GM12878 (cell line): ENCODE results near the gene IL23R. TPM values are rescaled to one million over a fixed set of nuclear protein-coding genes. Genes with fewer than 3 reads are reported as not detected.

Experiments
- ATAC-seq: fragments of 200-7000 bp; cut with Tn5 transposase; 3 replicates; pipeline ENCODE4 v1.9.1; 2020; ENCODE audit warnings: mild to moderate bottlenecking, moderate library complexity
- BruUV-seq: library from RNA; stranded (reverse); fragments of 400-500 nt; replicated peaks from 2 replicates; lab custom pipeline; 2021; lab: Mats Ljungman, UMichigan
- CTCF ChIA-PET: fragments of 300-600 bp; sonication (Branson Sonifier 250); formaldehyde crosslinking; extraction: SDS; loops from one replicate; lab custom pipeline; 2021; ENCODE audit warnings: inconsistent platforms; lab: Yijun Ruan, JAX
- POLR2A ChIA-PET: fragments of 350-600 bp; formaldehyde crosslinking; extraction: SDS; loops from one replicate; lab custom pipeline; 2021; ENCODE audit warnings: inconsistent platforms; lab: Charles Lee
- RAD21 ChIA-PET: fragments of 300-600 bp; sonication (Branson Sonifier 250); formaldehyde crosslinking; loops from one replicate; lab custom pipeline; 2023; ENCODE audit warnings: antibody characterized with exemption; ENCODE audit not compliant: unreplicated experiment; lab: Charles Lee
- SMC1A ChIA-PET: fragments of 300-600 bp; sonication (Branson Sonifier 250); formaldehyde crosslinking; loops from one replicate; lab custom pipeline; 2023; ENCODE audit not compliant: unreplicated experiment, uncharacterized antibody; lab: Charles Lee
- DNase-seq: peaks from one replicate; pipeline ENCODE4 v3.0.0-alpha.2; 2011; ENCODE audit warnings: low read depth, low spot score
- FAIRE-seq: peaks from 3 replicates; lab custom pipeline; 2011; peaks lifted over from hg19 to GRCh38; lab: Jason Lieb, UNC
- H2AFZ ChIP-seq: 2 replicates; pipeline ENCODE4 v1.6.0; 2011; ENCODE audit warnings: low read depth, low read length, control low read depth; ENCODE audit not compliant: control insufficient read depth
- H3K27ac ChIP-seq: 2 replicates; pipeline ENCODE4 v1.5.1; 2011; ENCODE audit warnings: control low read depth; ENCODE audit not compliant: control insufficient read depth, insufficient read depth
- H3K27me3 ChIP-seq, 2 experiments: replicated peaks in 1 of 2; 2 replicates each; pipeline versions ENCODE4 v1.6.0 to v1.6.1; 2011; ENCODE audit warnings: low read length in 1 of 2; ENCODE audit not compliant: control insufficient read depth in 2 of 2, insufficient read depth in 2 of 2
- H3K36me3 ChIP-seq, 2 experiments: 2 replicates each; pipeline ENCODE4 v1.5.1; 2011; ENCODE audit warnings: low read length in 1 of 2; ENCODE audit not compliant: control insufficient read depth in 2 of 2, insufficient read depth in 2 of 2
- H3K4me1 ChIP-seq: 2 replicates; pipeline ENCODE4 v1.6.1; 2011; ENCODE audit warnings: mild to moderate bottlenecking, low read length, moderate library complexity, mixed read lengths; ENCODE audit not compliant: control insufficient read depth, insufficient read depth
- H3K4me2 ChIP-seq: 2 replicates; pipeline ENCODE4 v1.6.0; 2011; ENCODE audit warnings: control low read depth; ENCODE audit not compliant: control insufficient read depth, insufficient read depth
- H3K4me3 ChIP-seq: fragments of 200-600 bp; sonication (generic); 2 replicates; pipeline ENCODE4 v1.5.1; 2016
- H3K79me2 ChIP-seq: 2 replicates; pipeline ENCODE4 v1.6.0; 2011; ENCODE audit warnings: low read length; ENCODE audit not compliant: control insufficient read depth, insufficient read depth
- H3K9ac ChIP-seq: 2 replicates; pipeline ENCODE4 v1.8.0; 2011; ENCODE audit warnings: low read length, control low read depth, mixed read lengths; ENCODE audit not compliant: control insufficient read depth, insufficient read depth
- H3K9me3 ChIP-seq: replicated peaks from 3 replicates; pipeline ENCODE4 v1.5.1; 2011; ENCODE audit warnings: mild to moderate bottlenecking, low read length; ENCODE audit not compliant: control insufficient read depth, insufficient read depth
- H4K20me1 ChIP-seq: 2 replicates; pipeline ENCODE4 v1.6.0; 2011; ENCODE audit not compliant: control insufficient read depth, insufficient read depth
- ATF2 ChIP-seq: IDR thresholded peaks from 2 replicates; pipeline ENCODE4 v1.6.1; 2012; ENCODE audit warnings: low read length, inconsistent platforms
- BCLAF1 ChIP-seq: fragments of 450-650 bp; IDR thresholded peaks from 2 replicates; pipeline ENCODE4 v1.6.1; 2017; ENCODE audit warnings: antibody characterized with exemption, mild to moderate bottlenecking, moderate library complexity
- HDAC2 ChIP-seq: fragments of 200-600 bp; sonication (generic); IDR thresholded peaks from 2 replicates; pipeline ENCODE4 v1.6.1; 2017
- IKZF1 ChIP-seq: fragments of 450-650 bp; conservative IDR thresholded peaks from 2 replicates; pipeline ENCODE4 v1.6.1; 2017; ENCODE audit warnings: antibody characterized with exemption, mild to moderate bottlenecking
- NFIC ChIP-seq: IDR thresholded peaks from 2 replicates; pipeline ENCODE4 v1.6.1; 2012; ENCODE audit warnings: low read depth, mild to moderate bottlenecking, inconsistent platforms, low read length, moderate library complexity
- PBX3 ChIP-seq: IDR thresholded peaks from 2 replicates; pipeline ENCODE4 v1.6.1; 2011; ENCODE audit warnings: mild to moderate bottlenecking, low read depth, low read length, moderate library complexity; ENCODE audit not compliant: insufficient replicate concordance
- SKIL ChIP-seq: fragments of 450-650 bp; IDR thresholded peaks from 2 replicates; pipeline ENCODE4 v1.6.1; 2017; ENCODE audit warnings: mild to moderate bottlenecking, low read depth, inconsistent platforms; ENCODE audit not compliant: poor library complexity, severe bottlenecking
- SUZ12 ChIP-seq: fragments of 200-600 bp; sonication (generic); IDR thresholded peaks from one replicate; pipeline ENCODE4 v1.6.1; 2018; ENCODE audit warnings: antibody characterized with exemption, mild to moderate bottlenecking; ENCODE audit not compliant: unreplicated experiment
- ZNF592 ChIP-seq: fragments of 450-650 bp; IDR thresholded peaks from 2 replicates; pipeline ENCODE4 v1.6.1; 2017; ENCODE audit warnings: mild to moderate bottlenecking, moderate library complexity
- WGBS: methylation state at CpG from one replicate; pipeline ENCODE4 v1.1.6; 2016; ENCODE audit warnings: low lambda C conversion rate; ENCODE audit not compliant: insufficient replicate concordance, insufficient coverage; ENCODE audit errors: missing lambda C conversion rate; 5-methylcytosine and 5-hydroxymethylcytosine counted together
- in situ Hi-C: fragments of 300-500 bp; cut with MboI; formaldehyde crosslinking; loops from 9 replicates; pipeline ENCODE4 v1.14.3; 2018; ENCODE audit warnings: mixed read lengths
- intact Hi-C: fragments of 100-400 bp; cut with micrococcal nuclease; formaldehyde crosslinking; loops from one replicate; pipeline ENCODE4 v1.14.2; 2022; ENCODE audit not compliant: unreplicated experiment
- polyA plus RNA-seq, 11 experiments: library from polyadenylated mRNA; depleted of rRNA in 4 of 11; unstranded in 6 of 11; stranded (reverse) in 5 of 11; fragments of >200 nt; fragmentation: Nextera tagmentation in 4 of 11; fragmentation: Illumina TruSeq in 1 of 11; extraction: Ambion mirVana in 4 of 11; extraction: Trizol in 1 of 11; gene quantifications; 1 replicate in 1 of 11; 2 replicates in 10 of 11; pipeline versions ENCODE4 v1.2.1 to v1.2.3, GENCODE V29; 2011 to 2016; ENCODE audit warnings: inconsistent platforms in 2 of 11, missing spikeins in 2 of 11, low read depth in 1 of 11
- total RNA-seq, 4 experiments: library from RNA; depleted of rRNA in 3 of 4; stranded (reverse); fragments of >200 nt in 3 of 4; fragmentation: Illumina TruSeq in 1 of 4; extraction: Trizol in 1 of 4; gene quantifications; 2 replicates each; pipeline versions ENCODE4 v1.2.1 to v1.2.3, GENCODE V29; 2013 to 2021

IL23R gene
- total and polyA plus RNA-seq, 10 of the 15 experiments (the other 5 are each of a cell fraction or from before 2014, with no cell fraction given) = 0.16 to 6.4 (median 0.59) TPM

GRCh38 chr1:67200755-67201154 is 34.5 kb downstream of the IL23R start:
- ChIA-PET CTCF (no interaction called here), POLR2A (interaction anchor here (0.7 kb wide), 1 partner anchor 604 kb away, joined by 3 read pairs; no protein-coding TSS in a partner anchor), SMC1A (no interaction called here), RAD21 (no interaction called here)
- WGBS = 78% methylated on average over 3 of the region's 3 CpGs
- no peaks in the 10 kb centered on the region for H3K27me3 ChIP-seq
- H3K4me3 ChIP-seq = no peak overlapping the region
- no peak overlapping the region for H3K27ac ChIP-seq
- H3K9ac ChIP-seq = no peak overlapping the region
- intact Hi-C loops (no loop called here), in situ Hi-C loops (no loop called here)
- DNase-seq (no peak), ATAC-seq (no peak), FAIRE-seq (no peak)
- H3K4me1 ChIP-seq = no peaks in the 10 kb centered on the region
- no peak overlapping the region for H3K4me2 ChIP-seq
- no peaks in the 10 kb centered on the region; the same call in 2 of the 3 replicates for H3K9me3 ChIP-seq
- no peaks in the 10 kb centered on the region for H3K79me2 ChIP-seq
- no peaks in the 10 kb centered on the region for H4K20me1 ChIP-seq
- no peaks in the 10 kb centered on the region for H3K36me3 ChIP-seq
- H2AFZ ChIP-seq = no peak overlapping the region
- no TSS peak for BruUV-seq
- TF ChIP-seq ATF2 (no peak), SUZ12 (no peak), SKIL (no peak), HDAC2 (no peak), BCLAF1 (no peak), IKZF1 (no peak), NFIC (no peak), PBX3 (no peak), ZNF592 (no peak)
